ENCODE measurements around the gene FUBP1. TPM values are rescaled to one million over a fixed set of nuclear protein-coding genes. Genes with fewer than 3 reads are reported as not detected.
"Not testable (repeated sequence)": the region's sequence is repeated elsewhere in the genome, so short reads cannot be mapped to it uniquely, and the experiment has no call there.

Gene FUBP1
- total RNA-seq, 2 donors from 2014 or later = 78.0 to 94.7 TPM

GRCh38 chr1:77994117-77994705 lies 15.3 kb upstream of the FUBP1 start:
- DNase-seq (no peak), ATAC-seq (no peak)
- intact Hi-C loops (cut with DNase I, micrococcal nuclease) = no loop called here

- intact Hi-C loops (cut with DNase I, micrococcal nuclease) = no loop called here
- DNase-seq (no peak), ATAC-seq (peak; percentile 39)
These were observed 12.8 kb upstream of the FUBP1 start for GRCh38 chr1:77991638-77992037.

- ATAC-seq = peak; percentile 17
- no peak for DNase-seq
- intact Hi-C loops (cut with DNase I, micrococcal nuclease) = no loop called here
These were observed 11.8 kb upstream of the FUBP1 start for GRCh38 chr1:77990629-77991204.

DNA sequence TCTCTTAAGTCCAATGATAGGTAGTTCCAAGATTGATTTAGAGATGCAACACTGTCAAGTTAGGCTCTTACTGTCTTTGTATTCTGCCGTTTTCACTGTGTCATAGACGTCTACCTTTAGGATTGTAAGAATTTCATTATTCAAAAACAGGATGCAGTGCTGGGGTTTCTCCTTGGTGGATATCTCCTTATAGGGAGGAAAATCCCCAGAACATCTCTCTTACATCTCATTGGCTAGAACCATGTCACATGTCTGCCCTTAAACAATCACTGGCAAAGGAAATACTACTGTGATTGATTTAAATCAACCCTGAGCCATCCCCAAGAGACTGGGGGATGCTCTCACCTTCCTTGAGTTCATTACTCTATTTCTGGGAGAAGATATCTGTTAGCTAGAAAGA lies 10.9 kb upstream of the FUBP1 start:
- no peak for DNase-seq
- intact Hi-C loops (cut with DNase I, micrococcal nuclease) = no loop called here
- no peak for ATAC-seq

GRCh38 chr1:77987919-77988318 lies 9.0 kb upstream of the FUBP1 start:
- intact Hi-C loops (cut with DNase I, micrococcal nuclease) = no loop called here
- ATAC-seq = no peak

GRCh38 chr1:77986810-77987209 lies 7.9 kb upstream of the FUBP1 start:
- intact Hi-C loops (cut with DNase I, micrococcal nuclease) = no loop called here
- ATAC-seq = no peak
- DNase-seq = no peak

More at GRCh38 chr1:77987919-77988318, 9.0 kb upstream of the FUBP1 start:
- no peak for DNase-seq

DNA sequence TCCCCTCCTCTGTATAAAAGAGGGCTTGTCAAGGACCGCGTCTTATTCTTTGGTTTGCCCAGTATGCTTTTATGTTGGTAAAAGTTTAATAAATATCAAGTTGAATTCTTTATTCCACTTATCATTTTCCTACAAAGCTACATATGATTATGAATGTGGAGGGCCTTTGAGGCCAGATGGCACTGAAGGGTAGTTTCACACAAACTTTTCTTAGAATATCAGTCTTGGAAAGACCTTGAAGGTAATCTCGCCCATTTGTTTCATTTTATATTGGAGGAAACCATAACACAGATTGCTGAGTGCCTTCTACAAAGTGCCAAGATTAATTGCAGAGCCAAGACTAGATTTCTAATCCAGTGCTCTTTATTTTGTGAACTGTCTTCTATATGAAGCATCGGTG lies 5.8 kb upstream of the FUBP1 start:
- no peak for ATAC-seq
- no peak for DNase-seq
- intact Hi-C loops (cut with DNase I, micrococcal nuclease) = no loop called here

DNA sequence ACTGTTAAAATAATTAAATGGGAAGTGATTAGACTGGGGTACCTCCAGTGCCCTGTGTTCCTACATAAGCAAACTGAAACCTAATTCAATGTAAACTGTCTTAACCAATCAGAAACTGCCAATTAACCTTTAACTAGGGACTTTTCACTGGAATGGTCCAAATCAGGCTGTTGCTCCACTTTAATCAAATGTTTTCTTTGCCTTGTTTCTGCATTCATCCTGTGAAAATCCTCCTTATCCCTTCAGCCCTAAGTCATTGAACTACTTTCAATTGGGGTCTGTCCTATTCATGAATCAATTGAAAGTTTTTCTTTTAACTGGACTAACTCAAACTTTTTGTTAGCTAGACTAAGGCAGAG lies 5.1 kb upstream of the FUBP1 start:
- ATAC-seq = no peak
- no peak for DNase-seq
- intact Hi-C loops (cut with DNase I, micrococcal nuclease) = no loop called here

DNA sequence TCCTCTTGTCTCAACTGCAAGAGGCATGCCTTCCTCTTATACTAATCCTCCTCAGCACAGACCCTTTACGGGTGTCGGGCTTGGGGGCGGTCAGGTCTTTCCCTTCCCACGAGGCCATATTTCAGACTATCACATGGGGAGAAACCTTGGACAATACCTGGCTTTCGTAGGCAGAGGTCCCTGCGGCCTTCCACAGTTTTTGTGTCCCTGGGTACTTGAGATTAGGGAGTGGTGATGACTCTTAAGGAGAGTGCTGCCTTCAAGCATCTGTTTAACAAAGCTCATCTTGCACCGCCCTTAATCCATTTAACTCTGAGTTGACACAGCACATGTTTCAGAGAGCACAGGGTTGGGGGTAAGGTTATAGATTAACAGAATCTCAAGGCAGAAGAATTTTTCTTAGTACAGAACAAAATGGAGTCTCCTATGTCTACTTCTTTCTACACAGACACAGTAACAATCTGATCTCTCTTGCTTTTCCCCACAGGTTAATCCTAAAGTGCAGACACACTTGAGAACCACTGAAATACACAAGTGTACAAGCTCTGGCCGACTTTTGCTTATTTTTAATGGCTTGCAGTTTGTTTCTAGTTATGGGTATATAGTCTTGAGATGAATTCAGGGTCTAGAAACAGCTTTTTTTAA lies 4.6 kb upstream of the FUBP1 start:
- ATAC-seq; intact Hi-C loops (cut with DNase I, micrococcal nuclease); DNase-seq: not testable (repeated sequence)

DNA sequence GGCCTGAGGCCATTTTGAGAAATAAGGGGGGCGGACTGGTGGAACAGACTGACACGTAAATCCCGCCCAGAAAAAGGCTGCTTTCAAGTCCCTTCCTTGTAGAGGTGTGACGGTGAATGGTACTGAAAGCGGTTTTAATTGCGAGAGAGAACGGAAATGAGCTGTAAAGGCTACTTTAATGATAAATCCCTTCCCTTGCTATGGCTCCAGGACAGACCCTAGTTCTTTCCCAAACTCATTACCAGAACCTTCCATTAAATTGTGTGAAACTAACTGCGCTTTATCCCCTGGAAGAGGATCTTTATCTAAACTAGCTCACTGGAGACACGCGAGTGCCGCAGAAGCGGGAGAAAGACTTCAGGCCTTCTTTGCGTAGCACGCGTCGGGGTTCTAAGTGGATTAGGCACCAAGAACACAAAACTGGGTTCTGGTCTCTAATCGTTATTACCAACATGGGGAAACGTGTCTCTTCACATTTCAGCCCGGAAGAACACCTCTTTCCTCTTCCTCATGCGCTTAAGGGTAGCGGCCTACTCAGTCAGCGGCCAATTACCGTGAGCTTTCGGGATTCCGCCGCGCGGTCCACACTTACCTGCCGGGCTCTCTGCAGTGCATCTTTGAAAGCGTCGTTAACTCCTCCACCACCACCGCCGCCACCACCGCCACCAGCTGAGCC lies 441 bp downstream of the FUBP1 start:
- DNase-seq = peak; percentile 65 to 88
- peak; percentile 79 for ATAC-seq
- intact Hi-C loops (cut with DNase I, micrococcal nuclease) = loop anchor here in 1 of 2 donors (2.0 to 10.0 kb wide), 2 partner anchors 26 to 136 kb away; partner anchors contain the start of gene DNAJB4

DNA sequence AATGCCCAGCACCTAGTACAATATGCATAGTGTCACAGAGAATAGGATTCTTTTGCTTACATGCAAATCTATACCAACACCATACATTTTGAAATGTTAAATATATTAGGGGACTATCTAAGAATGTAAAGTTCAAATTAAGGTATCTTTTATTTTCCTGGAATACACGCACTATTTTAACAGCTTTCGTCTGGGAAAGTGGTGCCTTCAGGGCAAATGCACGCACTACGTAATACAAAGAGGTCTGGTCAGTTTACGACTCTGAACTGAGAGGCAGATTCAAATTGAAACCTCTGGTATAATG lies 931 bp downstream of the FUBP1 start:
- no peak for ATAC-seq
- intact Hi-C loops (cut with DNase I, micrococcal nuclease) = loop anchor here in 1 of 2 donors (2.0 to 10.0 kb wide), 2 partner anchors 27 to 137 kb away; partner anchors contain the start of gene DNAJB4
- no peak for DNase-seq

GRCh38 chr1:77976433-77977076 lies 2.3 kb downstream of the FUBP1 start:
- DNase-seq = no peak
- ATAC-seq = no peak
- intact Hi-C loops (cut with DNase I, micrococcal nuclease) = loop anchor here in 1 of 2 donors (10.0 kb wide), 1 partner anchor 138 kb away; no protein-coding TSS in a partner anchor

DNA sequence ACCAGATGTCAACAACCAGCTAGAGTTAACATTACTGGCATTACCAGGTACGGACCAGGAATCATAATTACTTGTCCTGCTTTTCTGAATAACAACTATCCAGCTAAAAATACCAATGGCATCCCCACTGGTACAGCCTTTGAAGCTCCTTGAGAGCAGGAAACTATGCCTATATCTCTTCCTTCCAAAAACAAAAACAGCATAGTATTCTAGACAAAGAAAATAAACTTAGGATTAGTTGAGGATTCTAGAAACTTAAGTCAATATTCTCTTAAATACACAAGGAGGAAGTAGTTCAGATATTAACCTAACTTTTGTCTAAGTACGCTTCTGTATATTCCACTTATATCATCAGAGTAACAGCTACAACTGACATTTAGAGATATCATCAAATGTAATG lies 3.0 kb downstream of the FUBP1 start:
- intact Hi-C loops (cut with DNase I, micrococcal nuclease) = loop anchor here in 1 of 2 donors (10.0 kb wide), 1 partner anchor 139 kb away; no protein-coding TSS in a partner anchor
- DNase-seq (no peak), ATAC-seq (no peak)

DNA sequence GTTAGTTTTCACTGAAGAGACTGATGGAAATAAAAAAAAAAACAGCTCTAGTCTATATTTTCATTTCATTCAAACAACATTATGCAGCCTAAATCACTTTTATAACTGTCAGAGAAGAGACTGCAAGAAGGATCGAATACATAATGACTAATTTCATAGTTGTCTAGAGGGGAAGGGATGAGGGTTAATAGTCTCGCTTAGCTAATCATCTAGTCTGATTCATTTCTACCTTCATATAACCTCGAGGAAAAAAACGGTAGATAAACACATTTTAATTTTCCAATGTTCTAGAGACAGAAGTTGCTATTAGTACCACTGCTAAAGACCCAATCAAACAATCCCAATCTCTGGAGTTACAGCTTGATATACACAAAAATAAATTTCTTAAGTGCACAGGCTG lies 3.5 kb downstream of the FUBP1 start:
- DNase-seq (no peak), ATAC-seq (no peak)
- intact Hi-C loops (cut with DNase I, micrococcal nuclease) = loop anchor here in 1 of 2 donors (10.0 kb wide), 1 partner anchor 139 kb away; no protein-coding TSS in a partner anchor

- ATAC-seq (no peak), DNase-seq (no peak)
- intact Hi-C loops (cut with DNase I, micrococcal nuclease) = loop anchor here in 1 of 2 donors (10.0 kb wide), 1 partner anchor 143 kb away; no protein-coding TSS in a partner anchor
These were observed 6.8 kb downstream of the FUBP1 start for GRCh38 chr1:77972080-77972479.

GRCh38 chr1:77970192-77970591 lies 8.7 kb downstream of the FUBP1 start:
- DNase-seq = no peak
- no peak for ATAC-seq
- intact Hi-C loops (cut with DNase I, micrococcal nuclease) = loop anchor here in 1 of 2 donors (10.0 kb wide), 1 partner anchor 145 kb away; no protein-coding TSS in a partner anchor

DNA sequence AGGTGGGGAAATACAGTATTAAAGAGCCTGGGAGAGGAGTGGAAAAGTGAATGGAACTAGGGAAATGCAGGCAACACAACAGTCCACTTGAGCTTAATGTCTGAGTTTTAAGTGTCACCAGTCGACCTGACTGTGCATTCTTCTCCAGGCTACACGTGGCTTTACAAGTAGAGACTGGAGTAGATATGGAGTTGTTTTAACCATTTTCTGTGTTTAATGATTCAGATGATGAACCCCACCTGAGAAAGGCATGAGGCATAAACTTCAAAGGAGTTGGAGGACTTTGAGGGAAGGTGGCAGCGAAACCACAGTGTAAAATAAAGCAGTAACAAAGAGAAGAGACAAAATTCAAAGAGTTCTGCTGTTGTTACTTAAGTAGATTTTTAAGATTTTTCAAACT lies 12.6 kb downstream of the FUBP1 start:
- intact Hi-C loops (cut with DNase I, micrococcal nuclease) = no loop called here

GRCh38 chr1:77961392-77961791 lies 17.5 kb downstream of the FUBP1 start:
- no peak for DNase-seq
- intact Hi-C loops (cut with DNase I, micrococcal nuclease) = no loop called here
- ATAC-seq = peak; percentile 75

More for the DNA sequence above, 12.6 kb downstream of the FUBP1 start:
- ATAC-seq = no peak
- DNase-seq = no peak

DNA sequence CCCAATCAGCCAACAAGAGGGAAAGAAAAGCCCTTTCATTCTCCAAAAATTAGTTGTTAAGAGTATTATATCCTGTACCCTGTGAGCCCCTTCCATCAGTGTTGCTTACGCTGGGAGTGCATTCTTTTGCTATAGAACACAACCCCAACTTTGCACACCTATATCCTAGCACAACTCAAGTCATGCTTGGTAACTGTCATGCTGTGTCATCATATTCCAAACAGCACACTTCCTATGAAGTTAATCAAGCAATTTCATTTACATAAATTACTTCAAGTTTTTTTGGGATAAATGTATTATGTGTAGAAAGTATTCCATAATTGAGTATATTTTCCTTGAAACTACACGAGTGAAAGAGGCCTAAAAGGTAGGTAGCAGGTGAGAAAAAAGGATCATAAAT lies 20.0 kb downstream of the FUBP1 start:
- intact Hi-C loops (cut with DNase I, micrococcal nuclease) = no loop called here
- DNase-seq = no peak
- no peak for ATAC-seq
